HL-60 (cell line): Measurements from ENCODE around the gene LIMS1.
"Not testable (repeated sequence)": the region's sequence is repeated elsewhere in the genome, so short reads cannot be mapped to it uniquely, and the experiment has no call there.

ENCODE experiments used
- DNase-seq, 2 experiments: peaks; one replicate each; pipeline ENCODE4 v3.0.0-alpha.2; 2010 to 2020; ENCODE audit warnings: low read depth in 1 of 2, low spot score in 1 of 2
- H3K27ac ChIP-seq: fragments of 250-450 bp; sonication (Bioruptor Pico); replicated peaks from 2 replicates; pipeline ENCODE4 v1.5.1; 2020; ENCODE audit warnings: mild to moderate bottlenecking, moderate library complexity
- H3K27me3 ChIP-seq: fragments of 250-450 bp; sonication (Bioruptor Pico); 2 replicates; pipeline ENCODE4 v1.5.1; 2021; ENCODE audit warnings: mild to moderate bottlenecking, moderate library complexity; ENCODE audit not compliant: insufficient read depth, poor library complexity, severe bottlenecking
- H3K4me3 ChIP-seq: replicated peaks from 2 replicates; pipeline ENCODE4 v1.5.1; 2011; ENCODE audit warnings: mild to moderate bottlenecking, control low read depth, low read length; ENCODE audit not compliant: insufficient read depth

LIMS1 gene

GRCh38 chr2:108734656-108735055 lies 200.4 kb downstream of the LIMS1 start:
- H3K27me3 ChIP-seq, DNase-seq, H3K4me3 ChIP-seq, H3K27ac ChIP-seq: not testable (repeated sequence)
